ENCODE measurements around the gene CABP2.
"Not testable (repeated sequence)": the region's sequence is repeated elsewhere in the genome, so short reads cannot be mapped to it uniquely, and the experiment has no call there.

The CABP2 gene

DNA sequence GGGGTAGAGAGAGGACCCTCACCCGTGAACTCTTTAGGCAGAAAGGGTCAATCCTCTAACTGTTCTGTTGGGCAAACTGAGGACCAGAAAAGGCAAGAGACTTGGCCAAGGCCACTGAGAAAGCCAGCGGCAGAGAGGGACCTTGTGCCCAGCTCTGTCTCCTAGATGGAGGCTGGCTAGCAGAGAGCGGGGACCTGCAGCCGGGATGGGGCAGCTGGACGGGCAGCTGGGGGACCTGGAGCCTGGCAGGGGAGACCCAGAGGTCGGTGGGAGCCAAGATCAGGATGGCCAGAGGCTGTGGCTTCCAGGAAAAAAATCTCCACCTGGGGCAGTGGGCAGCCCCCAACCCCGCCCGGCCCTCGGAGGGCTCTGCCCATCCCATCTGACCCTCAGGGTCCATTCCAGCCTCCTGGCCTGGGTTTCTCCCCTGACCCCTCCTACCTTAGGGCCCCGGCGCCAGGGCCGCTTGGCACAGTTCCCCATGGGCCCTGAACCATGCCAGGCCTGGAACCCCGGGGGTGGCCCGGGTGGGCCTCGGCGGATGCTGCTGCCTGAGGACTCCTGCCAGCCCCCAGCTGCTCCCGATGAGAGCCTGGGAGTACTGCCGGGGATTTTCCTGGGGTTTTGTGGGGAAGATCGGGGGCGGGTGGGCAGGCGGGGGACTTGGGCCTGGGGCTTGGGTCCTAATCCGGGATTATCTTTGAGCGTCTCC is at the start of gene CABP2:
Gene CABP2 (minus strand): TSS at position 603 of the 712 bp plus-strand sequence. CDS start 120 bp downstream, at position 483.
- no peak for DNase-seq

DNA sequence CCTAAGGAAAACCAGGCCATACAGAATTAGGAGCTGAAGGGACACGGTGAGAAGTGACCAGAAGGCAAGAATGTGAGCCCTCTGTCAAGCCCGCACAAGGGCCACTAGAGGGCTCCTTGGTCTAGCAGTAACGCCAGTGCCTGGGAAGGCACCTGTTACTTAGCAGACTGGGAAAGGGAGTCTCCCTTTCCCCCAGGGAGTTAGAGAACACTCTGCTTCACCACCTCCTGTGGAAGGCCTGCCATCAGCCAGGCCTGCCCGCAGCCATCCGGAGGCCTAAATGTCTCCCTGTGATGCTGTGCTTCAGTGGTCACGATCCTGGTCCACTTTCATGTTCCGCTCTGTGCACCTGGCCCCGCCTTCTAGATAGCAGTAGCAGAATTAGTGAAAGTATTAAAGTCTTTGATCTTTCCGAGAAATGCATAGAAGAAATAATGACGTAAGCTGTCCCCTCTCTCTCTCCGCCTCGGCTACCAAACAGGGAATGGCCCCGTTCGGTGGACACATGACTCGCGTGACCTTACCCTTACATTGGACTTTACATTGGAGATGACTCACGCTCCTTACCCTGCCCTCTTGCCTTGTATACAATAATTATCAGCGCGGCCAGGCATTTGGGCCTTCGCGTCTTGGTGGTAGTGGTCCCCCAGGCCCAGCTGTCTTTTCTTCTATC is 49.6 kb upstream of the CABP2 start:
- DNase-seq, result peak; percentile 75

DNA sequence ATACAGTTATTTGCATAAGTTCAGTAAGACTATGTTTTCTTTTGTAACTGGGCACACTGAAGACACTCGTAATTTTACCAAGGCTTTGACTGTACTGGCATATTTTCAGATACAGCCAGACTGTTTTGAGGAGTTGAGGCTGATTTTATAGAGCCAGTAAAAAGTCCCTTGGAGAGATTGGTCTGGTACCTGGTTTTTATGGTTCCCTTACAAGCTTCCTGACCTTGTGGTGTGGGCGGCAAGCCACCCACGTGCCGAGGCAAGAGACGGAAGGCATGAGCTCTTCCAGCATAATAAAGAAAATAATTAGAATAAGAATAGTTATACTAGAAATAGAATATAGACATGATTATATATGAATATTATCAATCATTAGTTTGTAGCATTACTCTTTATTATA is 49.1 kb upstream of the CABP2 start:
- no peak for DNase-seq

DNA sequence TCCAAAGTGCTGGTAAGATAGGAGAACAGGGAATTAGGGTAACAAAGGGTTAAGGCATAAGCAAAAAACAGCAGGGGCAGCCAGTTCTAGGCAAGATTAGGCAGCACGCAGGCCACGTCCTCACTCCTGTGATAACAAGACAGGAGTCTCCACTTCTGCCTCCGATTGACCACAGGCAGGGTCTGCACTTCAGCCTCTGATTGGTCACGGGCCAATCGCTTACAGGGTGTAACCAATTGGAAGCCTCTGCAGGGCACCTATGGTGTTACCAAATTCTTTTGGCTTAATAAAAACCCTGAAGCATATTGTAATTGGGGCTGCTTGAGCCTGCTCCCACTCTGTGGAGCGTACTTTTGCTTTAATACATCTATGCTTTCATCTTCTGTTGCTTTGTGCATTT is 48.2 kb upstream of the CABP2 start:
- DNase-seq, result peak; percentile 23

DNA sequence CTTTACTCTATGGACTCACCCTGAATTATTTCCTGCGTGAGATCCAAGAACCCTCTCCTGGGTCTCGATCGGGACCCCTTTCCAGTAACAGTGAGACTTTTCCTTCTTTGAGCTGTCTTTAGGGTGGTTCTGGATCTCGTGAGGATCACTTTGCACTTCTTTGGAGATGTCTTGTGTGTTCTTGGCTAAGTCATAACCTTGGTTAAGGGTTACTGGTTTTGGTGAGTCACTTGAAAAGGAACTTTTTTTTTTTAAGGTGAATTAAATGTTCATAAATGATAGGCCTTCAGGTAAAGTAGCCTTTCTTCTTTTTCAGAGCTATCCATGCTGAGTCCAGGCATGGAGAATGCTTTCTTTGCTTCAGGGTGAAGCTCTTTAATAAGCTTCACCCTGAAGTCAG is 41.0 kb upstream of the CABP2 start:
- no peak for DNase-seq

DNA sequence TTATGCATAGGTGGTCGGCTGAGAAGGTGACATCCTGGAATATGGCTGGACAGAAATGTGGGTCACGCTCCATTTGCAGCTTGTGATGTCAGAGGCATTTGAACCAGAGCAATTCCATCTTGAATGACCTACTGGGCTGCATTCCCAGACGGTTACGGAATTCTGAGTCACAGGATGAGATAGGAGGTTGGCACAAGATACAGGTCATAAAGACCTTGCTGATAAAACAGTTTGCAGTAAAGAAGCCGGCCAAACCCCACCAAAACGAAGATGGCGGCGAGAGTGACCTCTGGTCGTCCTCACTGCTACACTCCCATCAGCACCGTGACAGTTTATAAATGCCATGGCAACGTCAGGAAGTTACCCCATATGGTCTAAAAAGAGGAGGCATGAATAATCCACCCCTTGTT is 40.5 kb upstream of the CABP2 start:
- not testable (repeated sequence) for DNase-seq

DNA sequence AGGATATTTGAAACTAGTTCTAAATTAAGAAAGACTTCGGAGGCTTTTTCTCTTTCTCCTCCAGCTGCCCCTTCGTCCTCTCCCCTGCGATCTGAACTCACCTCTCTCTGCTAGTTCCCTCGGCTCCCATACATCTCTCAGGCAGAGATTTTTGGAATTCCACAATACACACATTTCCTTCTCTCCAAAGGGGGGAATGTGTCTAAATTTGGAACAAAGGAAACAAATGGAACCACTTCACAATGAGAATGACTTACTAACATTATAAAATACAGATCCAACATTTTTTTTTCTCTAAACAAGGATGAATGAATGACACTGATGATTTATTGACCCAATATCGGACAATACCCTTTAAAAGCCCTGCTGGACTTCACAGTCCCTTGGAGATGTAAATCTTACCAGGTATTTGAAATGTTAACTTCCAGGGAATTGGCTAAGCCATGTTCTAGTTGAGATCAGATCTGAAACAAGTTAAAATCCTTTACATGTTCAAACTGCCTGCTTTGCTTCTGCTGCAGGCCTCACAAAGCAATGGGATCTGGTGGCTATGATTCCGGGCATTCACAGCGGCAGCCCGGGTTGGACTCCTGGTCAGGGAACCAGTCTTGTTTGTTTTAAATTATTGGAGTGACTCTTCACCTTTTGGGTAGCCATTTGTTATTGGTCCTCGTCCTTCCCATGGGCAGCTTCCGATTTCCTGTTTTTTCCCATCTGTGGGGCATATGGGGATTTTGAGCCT is 39.9 kb upstream of the CABP2 start:
- no peak for DNase-seq

DNA sequence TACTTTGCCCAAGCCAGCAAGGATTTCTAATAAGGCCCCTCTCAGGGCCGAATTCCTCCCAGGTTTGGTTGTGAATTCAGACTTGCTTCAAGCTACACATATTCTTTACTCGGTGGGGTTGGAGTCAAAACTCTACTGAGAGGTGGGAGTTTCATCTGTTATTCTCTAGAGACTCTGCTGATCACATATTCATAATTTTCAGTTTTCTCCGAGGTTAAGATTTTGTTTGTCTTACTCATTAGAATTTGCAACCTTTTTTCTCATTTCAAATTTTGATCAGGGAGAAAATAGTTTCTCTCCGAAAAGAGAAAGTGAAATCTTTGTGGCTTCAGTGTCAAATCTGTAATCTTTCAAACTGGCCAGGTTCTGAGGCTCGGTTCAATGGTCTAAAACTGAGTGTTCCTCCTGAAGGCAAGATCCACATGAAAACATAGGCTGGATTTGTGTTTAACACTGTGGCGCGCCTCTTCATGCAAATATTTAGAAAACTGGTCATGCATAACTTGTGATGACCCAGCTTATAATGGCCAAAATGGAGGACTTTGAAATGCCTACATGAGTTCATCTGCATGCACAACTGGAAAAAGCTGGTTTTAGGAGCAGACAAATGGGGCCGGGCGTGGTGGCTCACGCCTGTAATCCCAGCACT is 38.8 kb upstream of the CABP2 start:
- no peak for DNase-seq

DNA sequence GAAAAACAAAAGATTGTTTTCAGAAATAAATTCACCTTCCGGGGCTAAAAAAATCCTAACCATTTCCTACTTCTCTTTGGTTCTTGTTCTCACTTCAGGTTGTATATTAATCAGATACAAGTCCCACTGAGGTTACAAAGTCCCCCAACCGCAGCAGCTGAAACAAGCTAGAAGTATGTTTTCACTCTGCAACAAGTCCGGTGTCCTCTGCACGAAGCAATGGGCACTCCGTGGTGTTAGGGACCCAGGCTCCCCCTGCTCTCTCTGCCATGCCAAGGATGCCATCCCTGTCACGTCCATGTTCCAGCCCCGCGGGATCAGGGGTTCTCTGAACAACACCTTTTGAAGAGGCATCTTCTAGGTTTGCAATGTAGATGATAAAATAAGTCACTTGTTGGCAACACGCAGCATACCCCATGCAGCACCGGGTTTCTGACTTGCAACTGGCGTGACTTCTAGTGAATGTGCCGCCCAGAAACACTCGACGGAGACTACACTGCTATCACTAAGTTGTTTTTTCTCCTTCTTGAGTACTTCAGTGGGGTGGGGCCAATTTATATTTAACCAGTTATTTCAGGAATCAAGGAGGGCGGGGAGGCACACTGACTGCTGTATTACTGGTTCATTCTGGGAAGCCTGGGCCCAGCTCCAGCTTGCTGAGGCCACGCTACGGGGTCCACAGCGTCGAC is 35.0 kb upstream of the CABP2 start:
- DNase-seq, result no peak

DNA sequence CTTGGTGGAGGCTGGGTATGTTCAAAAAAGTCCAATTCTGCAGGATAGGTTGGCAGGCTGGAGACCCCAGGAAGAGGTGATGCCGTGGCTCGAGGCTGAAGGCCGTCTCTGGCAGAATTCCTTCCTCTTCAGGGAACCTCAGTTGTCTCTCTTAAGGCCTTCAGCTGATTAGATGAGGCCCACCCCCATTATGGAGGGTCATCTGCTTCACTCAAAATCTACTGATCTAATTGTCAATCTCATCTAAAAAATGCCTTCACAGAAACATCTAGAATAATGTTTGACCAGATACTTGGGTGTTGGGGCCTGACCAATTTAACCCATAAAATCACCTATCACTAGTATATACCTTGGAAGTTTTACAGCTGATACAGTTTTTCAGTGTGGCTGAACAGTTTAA is 33.0 kb upstream of the CABP2 start:
- no peak for DNase-seq

DNA sequence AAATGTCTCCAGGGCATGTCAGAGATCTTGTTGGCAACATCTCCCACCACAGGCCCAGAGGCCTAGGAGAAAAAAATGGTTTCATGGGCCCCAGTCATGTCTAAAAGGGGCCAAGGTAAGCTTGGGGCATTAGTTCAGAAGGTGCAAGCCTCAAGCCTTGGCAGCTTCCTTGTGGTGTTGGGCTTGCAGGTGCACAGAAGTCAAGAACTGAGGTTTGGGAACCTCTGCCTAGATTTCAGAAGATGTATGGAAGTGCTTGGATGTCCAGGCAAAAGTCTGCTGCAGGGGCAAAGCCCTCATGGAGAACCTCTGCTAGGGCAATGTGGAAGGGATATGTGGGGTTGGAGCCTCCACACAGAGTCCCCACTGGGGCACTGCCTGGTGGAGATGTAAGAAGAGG is 28.5 kb upstream of the CABP2 start:
- not testable (repeated sequence) for DNase-seq

DNA sequence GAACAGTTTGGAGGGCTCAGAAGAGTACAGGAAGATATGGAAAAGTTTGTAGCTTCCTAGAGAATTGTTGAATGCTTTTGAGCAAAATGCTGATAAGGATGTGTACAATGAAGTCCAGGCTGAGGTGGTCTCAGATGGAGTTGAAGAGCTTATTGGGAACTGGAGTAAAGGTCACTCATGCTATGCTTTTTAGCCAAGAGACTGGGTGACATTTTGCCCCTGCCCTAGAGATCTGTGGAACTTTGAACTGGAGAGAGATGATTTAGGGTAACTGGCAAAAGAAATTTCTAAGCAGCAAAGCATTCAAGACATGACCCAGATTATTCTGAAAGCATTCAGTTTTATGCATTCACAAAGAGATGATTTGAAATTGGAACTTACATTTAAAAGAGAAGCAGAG is 27.9 kb upstream of the CABP2 start:
- no peak for DNase-seq

DNA sequence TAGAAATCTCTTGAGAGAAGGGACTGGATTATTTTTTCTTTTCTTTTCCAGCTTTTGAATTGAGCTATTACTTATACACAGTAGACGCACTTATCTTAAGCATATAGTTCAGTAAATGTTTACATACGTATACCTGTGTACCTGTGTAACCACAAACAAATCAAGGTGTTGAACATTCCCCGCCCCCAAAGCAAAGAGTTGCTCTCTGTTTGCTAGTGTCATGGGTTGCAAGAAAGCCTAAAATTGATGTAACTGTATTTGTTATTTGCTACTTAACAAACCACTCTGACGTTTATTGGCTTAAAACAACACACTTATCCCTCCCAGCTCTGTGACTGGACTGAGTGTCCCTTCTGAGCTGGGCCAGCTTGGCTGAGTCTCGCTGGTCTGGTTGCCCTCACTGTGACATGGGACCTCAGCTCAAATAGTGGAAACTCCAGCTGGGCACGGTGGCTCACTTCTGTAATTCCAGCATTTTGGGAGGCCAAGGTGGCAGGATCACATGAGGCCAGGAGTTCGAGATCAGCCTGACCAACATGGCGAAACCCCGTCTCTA is 25.4 kb upstream of the CABP2 start:
- no peak for DNase-seq

DNA sequence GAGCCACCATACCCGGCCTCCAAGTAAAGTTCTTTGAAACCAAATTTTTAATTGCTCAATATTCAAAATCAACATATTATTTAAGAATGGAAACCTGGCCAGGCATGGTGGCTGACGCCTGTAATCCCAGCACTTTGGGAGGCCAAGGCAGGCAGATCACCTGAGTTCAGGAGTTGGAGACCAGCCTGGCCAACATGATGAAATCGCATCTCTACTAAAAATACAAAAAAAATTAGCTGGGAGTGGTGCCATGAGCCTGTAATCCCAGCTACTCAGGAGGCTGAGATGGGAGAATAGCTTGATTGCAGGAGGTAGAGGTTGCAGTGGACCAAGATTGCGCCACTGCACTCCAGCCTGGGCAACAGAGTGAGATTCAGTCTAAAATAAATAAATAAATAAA is 24.9 kb upstream of the CABP2 start:
- not testable (repeated sequence) for DNase-seq

DNA sequence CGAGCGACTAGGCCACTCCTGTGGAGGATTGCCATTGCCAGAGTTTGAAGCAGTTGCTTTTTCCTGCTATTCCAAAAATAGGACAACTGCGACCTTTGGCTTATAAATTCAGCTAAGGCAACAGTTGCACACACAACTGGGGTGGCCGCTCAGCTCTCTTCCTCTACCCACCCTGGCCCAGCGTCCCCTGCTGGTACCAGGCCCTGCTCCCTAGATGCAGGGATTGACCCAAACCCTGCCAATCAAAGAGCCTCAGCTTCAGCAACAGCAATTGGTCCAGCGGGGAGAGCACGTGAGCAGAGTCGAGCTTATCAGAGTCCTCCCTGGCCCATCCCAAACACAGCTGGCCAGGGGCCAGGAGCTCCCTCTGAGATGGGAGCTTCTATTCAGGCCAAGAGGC is 22.0 kb upstream of the CABP2 start:
- DNase-seq, result peak; percentile 70

DNA sequence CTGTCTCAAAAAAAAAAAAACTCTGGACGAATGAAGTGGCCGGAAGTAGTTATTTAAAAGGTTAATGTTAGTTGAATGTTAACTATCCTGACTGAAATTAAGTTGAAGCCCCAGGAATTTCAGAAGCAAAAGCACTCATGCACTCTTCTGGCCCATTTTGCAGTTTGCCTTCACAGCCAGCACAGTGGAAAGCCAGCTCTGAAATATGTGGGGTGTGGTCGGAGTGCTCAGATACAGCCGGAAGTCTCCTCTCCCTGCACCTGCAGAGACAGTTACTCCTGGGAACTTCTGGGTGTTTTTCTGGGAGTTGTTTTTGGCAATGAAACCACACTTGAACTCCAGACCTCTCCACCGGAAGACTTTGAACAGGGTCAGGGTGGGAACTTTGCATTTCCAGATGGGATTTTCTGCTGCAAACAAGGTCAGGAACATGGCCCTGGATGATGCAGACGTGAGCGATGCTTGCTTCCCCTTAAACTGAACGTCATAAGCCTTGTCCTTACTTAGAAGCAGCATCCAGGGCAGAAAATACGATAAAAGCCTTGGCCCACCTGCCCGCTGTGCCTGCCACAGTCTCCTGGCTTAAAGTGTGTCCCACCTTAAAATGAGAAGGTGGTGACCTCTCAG is 21.5 kb upstream of the CABP2 start:
- DNase-seq, result no peak

DNA sequence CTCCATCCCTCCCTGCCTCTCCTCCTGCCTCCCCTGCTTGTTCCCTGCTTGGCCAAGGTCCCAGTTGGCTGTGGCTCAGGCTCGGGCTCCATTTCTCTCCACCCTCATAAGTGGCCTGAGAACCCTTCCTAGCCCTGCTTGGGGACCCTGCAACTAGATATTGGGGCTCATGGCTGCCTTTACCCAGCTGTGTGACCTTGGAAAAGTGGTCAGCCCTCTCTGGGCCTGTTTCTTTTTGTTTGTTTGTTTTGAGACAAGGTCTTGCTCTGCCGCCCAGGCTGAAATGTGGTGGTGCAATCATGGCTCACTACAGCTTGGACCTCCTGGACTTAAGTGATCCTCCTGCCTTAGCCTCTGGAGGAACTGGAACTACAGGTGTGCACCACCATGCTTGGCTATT is 20.3 kb upstream of the CABP2 start:
- no peak for DNase-seq

DNA sequence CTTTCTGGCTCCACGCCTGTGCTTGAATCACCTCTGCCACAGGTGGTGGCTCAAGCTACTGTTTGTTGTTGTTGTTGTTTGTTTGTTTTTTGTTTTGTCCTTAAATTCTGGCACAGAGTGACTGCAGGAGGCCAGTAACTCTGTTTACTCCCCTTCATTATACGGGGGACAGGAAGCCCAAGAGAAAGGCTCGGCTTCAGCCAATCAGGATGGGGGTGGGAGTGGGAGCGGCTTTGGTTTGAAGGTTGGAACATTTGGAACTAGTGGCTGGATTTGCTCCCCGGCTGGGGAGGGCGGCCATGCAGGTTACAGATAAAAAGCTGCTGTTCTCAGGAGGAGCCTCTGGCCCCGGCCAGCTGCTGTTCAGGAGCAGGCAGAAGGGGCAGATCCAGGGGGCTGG is 19.7 kb upstream of the CABP2 start:
- DNase-seq, result no peak

DNA sequence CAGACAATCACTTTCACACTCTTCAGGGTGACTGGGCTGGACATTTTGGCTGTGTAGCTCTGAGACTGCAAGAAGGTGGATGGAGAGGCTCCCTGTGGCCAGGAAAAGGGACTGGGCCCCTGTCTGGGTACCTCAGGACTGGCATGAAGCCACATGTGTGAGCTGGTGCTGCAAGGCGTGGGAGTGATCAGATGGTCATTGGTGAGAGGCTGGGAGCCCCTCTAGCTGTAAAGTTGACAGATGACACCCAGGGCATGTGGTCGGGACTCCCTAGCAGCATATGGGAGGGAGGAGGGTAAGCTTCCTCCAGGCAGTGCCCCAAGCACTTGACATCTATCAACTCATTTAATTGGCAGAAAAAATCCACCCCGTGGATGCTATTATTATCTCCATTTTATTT is 18.9 kb upstream of the CABP2 start:
- no peak for DNase-seq

DNA sequence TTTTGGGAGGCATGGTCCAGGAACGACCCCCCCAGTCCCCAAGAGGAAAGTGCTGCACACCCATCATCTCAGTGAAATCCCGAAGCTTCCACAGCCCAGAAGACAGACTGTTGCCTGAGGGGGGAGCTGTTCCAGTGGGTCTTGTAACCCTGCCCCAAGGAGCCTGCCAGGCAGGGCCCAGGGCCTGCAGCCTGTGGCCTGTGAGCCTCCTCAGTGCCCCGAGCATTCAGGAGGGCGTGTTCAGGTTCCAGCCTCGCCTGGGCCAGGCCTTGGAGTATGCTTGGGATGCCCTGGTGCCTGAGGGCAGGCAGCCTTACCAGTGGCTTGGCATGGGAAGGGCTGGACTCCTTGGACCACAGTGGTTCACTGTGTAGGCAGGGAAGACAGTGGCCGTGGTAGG is 18.0 kb upstream of the CABP2 start:
- DNase-seq, result no peak

DNA sequence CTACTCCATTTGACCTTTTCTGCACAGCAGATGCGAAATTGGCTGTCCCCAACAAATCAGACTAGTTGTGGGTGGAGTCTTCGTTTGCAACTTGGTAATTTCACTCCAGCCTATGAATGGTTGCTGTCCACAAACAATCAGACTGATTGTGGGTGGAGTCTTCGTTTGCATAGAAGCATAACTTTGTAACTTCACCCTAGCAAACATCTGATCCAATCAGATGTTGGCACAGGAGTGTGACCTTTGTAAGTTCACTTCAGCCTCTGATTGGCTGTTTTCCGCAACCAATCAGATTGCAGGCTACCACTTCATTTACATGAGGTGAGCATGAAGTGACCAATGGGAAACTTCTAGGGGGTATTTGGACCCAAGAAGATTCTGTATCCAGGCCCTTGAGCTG is 16.3 kb upstream of the CABP2 start:
- DNase-seq, result peak; percentile 9
